Stimulated activated CD8-positive, alpha-beta memory T cell treated with anti-CD3 and anti-CD28 coated beads, Interleukin-15, amount 100 ng/mL, for 48 hours (primary cell): ENCODE results near the gene PCGF6.
"Not testable (repeated sequence)": the region's sequence is repeated elsewhere in the genome, so short reads cannot be mapped to it uniquely, and the experiment has no call there.

ENCODE experiments used
- DNase-seq, 2 donors: peaks; one replicate each; pipeline ENCODE4 v3.0.0-alpha.2; 2020; ENCODE audit warnings: low read depth in 2 of 2

Gene PCGF6, protein sequence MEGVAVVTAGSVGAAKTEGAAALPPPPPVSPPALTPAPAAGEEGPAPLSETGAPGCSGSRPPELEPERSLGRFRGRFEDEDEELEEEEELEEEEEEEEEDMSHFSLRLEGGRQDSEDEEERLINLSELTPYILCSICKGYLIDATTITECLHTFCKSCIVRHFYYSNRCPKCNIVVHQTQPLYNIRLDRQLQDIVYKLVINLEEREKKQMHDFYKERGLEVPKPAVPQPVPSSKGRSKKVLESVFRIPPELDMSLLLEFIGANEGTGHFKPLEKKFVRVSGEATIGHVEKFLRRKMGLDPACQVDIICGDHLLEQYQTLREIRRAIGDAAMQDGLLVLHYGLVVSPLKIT

DNA sequence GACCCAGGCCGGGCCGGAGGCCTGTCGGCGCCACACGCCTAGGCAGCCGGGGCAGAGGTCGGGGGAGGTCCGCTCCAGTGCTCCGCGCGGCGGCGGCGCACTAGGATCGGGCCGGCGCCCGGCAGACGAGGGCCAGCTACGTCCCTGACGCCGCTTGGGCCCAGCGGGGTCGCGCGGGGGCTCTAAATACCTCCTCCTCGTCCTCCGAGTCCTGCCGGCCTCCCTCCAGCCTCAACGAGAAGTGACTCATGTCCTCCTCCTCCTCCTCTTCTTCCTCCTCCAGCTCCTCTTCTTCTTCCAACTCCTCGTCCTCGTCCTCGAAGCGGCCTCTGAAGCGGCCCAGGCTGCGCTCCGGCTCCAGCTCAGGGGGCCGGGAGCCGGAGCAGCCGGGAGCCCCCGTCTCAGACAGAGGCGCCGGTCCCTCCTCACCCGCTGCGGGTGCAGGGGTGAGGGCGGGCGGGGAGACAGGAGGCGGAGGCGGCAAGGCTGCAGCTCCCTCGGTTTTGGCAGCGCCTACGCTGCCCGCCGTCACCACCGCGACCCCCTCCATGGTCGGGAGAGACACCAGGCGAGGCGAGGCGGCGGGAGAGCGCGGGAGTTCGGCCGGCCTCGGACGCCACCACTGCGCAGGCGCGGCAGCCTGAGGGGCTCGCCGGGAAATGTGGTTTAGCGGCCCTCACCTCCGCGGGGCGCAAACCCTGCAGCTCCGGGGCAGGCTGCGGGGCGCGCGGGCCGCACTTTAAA lies at the start of gene PCGF6:
PCGF6 (minus strand) TSS at position 624 of the 744 bp plus-strand sequence; CDS start at position 550, 74 bp downstream.
- peak; percentile 75 for DNase-seq

DNA sequence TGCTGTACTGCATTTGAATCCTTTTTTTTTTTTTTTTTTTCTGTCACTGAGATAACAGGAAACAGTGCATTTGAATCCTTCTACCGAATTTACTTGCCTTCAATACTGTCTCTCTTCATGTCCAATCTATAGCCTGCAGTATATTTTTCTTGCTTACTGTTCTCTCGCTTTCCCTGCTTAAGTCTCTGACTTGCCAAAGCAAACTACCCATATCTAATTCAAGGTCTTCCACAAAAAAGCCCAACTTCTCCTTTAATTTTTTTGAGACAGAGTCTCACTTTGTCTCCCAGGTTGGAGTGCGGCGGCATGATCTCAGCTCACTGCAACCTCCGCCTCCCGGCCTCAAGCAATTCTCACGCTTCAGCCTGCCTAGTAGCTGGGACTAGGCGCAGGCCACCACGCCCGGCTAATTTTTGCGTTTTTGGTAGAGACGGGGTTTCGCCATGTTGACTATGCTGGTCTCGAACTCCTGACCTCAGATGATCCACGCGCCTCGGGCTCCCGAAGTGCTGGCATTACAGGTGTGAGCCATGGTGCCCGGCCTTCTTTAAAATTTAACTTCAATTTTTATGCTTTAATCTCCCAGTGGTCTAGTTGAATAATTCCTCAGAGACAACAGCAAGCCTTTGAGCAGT lies 46.4 kb upstream of the PCGF6 start:
- no peak for DNase-seq

DNA sequence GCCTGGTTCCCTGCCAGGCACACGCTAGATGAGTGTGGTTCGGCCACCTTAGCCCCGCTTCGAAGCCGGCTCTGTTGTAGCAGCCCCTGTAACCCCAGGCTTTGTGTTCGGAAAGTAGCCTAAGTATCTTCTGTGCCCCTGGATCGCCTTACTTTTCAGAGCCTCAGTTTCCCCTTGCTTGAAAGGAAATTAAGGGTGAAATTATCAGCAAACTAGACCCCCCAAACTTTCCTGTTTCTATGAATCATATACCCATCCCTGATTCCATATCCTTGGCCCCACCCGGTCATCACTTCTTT lies 45.8 kb upstream of the PCGF6 start:
- DNase-seq, result no peak

DNA sequence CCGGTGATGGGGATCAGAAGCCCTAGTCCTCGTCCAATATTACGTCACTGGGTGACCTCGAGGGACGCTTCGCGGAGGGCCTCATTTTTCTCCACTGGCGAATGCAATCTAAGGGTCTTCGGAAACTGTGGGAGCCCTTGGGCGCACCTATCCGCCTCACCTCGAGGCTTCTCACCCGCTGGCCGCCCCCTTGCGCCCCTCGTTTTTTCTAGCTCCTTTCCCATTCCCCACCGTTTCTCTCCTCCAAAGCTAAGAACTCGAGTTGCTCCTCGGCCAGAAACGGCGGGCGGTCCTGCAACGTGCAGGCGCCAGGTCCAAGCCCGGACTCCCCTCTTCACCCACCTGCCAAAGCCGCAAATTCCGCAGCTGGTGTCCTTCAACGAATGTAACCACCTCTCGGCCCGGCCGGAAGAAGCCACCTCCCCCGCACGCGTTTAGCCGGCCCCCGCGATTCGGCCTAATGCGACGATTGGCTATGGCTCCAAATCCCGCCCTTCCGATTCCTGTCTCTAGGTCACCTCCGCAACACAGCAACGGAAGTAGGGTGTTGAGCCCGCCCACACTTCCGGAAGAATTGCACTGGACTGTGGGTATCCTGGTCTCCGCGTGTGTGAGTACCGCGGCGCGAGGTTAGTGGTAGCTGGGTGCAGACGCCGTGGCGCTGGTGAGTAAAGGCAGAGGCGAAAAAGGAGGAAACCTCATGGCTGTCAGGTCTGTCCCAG lies 45.3 kb upstream of the PCGF6 start, which contains the start of the genes ATP5MK and PDCD11:
ATP5MK (minus strand) TSS at position 409 of the 722 bp plus-strand sequence. CDS start 4,018 bp downstream, outside the sequence.
PDCD11 (plus strand) TSS at position 560 of the 722 bp plus-strand sequence. CDS start 1,801 bp downstream, outside the sequence.
- peak; percentile 95 to 96 for DNase-seq

DNA sequence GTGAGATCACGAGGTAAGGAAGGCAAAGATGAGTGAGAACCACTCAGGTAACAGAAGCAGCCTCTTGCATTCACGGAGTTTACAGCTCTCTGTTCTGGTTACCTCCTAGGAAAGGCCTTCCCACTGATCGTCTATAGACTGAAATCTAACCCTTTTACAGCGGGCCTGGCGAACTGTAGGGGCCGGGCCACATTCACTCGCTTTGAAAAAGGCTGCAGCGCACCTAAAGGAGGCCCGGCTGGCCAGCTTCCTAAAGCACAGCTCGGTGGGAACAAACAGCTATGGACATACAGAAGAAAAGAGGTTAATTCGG lies 44.8 kb upstream of the PCGF6 start:
- no peak for DNase-seq

DNA sequence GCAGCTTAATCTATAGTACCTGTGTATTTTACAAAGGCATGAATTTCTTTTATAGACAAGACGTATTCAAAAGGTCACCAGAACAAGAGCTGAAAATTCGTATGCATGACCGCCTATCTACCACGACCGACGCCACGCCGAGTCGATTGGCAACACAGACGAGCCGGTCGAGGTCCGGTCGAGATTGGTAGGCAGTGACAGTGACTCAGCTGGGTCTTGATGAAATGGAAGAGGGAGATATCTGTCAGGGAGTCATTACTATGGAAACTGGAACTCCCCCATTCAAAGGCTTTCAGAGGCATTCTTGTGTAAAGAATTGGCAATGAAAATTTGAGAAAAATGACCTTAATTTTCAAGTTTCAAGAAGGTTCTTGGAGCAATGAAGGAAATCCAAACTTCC lies 43.2 kb upstream of the PCGF6 start:
- DNase-seq, result no peak

DNA sequence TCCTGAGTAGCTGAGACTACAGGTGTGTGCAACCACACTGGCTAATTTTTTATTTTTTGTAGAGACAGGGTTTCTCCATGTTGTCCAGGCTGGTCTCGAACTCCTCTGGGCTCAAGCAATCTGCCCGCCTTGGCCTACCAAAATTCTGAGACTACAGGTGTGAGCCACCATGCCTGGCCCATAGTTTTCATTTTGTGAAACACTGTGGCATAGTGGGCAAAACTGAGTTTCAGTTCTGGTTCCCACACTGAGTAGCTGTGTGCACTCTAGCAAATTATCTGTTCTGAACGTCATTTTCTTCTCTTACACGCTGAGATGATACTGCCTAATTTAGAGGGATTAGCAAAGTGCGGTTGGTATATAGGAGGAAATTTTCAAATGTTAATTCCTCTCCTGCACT lies 31.8 kb upstream of the PCGF6 start:
- no peak for DNase-seq

DNA sequence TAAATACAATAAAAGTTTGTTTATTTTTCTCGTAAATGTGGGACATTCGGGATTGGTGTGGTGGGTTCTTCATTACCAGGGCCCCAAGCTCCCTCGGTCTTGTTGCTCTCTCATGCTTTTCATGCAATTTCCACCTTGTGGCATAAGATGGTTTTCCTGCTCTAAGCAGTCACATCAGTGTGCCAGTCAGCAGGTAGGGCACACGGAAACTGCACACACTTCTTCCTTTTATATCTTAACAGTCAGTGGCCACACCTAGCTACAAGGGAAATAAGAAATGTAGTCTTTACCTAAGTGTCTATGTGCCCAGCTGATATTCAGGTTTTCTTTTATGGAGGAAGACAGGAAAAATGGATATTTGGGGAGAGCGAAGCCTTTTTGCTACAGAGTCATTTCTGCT lies 23.3 kb upstream of the PCGF6 start:
- DNase-seq, result no peak

DNA sequence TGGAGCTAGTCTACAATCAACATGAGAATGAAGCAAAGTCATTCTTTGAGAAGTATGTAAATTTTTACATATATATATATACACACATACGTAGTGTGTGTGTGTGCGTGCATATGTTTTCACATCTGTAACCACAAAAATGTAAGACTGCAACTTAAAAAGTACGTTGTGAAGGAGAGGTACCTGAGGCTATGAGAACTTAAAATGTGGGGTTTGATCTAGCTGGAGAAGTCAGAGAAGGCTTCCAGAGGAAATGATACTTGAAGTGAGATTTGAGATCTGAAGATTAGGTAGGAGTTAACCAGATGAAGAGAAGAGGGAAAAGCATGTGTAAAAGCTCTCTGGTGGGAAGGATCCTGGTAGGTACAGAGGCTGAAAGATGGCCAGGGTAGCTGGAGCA lies 22.6 kb upstream of the PCGF6 start:
- DNase-seq, result no peak

DNA sequence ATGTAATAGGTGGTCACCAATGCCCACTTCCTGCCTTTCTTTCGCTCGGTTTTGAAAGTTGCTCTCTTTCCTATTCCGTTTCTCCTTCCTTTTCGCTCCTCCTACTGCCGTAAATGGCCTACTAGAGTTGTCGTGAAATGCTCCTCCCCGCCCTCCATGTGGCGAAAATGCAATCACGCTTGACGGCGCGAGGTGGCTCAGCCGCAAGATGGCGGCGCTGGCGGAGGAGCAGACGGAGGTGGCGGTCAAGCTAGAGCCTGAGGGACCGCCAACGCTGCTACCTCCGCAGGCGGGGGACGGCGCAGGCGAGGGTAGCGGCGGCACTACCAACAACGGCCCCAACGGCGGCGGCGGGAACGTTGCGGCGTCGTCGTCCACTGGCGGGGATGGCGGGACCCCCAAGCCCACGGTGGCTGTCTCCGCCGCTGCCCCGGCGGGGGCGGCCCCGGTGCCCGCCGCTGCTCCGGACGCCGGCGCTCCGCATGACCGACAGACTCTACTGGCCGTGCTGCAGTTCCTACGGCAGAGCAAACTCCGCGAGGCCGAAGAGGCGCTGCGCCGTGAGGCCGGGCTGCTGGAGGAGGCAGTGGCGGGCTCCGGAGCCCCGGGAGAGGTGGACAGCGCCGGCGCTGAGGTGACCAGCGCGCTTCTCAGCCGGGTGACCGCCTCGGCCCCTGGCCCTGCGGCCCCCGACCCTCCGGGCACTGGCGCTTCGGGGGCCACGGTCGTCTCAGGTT lies 17.0 kb upstream of the PCGF6 start, which contains the start of gene TAF5:
TAF5 (plus strand) TSS at position 195 of the 737 bp plus-strand sequence; CDS start at position 209, 14 bp downstream.
- peak; percentile 85 to 88 for DNase-seq

DNA sequence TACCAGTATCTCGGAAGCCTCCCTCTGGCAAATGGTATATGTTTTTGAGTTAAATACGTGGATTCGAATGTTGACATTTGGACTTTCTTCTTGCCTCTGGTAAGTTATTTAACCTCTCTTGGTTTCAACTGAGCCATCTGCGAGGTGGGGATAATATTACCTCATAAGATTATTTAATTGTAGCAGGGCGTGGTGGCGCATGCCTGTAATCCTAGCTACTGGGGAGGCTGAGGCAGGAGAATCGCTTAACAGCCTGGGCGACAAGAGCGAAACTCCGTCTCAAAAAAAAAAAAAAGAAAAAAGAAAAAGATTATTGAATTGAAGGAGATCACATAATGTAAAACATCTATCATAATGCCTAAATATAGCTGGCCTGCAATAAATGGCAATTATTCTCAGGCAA lies 16.4 kb upstream of the PCGF6 start:
- DNase-seq, result no peak

DNA sequence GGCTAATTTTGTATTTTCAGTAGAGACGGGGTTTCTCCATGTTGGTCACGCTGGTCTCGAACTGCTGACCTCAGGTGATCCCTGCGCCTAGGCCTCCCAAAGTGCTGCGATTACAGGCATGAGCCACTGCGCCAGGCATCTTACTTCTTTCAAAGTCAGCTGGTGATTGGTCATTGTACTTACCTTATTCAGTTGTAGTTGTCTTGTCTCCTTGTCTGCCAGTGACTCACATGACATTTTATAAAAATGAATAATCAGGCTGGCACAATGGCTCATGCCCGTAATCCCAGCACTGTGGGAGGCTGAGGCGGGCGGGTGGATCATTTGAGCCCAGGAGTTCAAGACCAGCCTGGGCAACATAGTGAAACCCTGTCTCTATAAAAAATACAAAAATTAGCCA lies 9.9 kb upstream of the PCGF6 start:
- not testable (repeated sequence) for DNase-seq

DNA sequence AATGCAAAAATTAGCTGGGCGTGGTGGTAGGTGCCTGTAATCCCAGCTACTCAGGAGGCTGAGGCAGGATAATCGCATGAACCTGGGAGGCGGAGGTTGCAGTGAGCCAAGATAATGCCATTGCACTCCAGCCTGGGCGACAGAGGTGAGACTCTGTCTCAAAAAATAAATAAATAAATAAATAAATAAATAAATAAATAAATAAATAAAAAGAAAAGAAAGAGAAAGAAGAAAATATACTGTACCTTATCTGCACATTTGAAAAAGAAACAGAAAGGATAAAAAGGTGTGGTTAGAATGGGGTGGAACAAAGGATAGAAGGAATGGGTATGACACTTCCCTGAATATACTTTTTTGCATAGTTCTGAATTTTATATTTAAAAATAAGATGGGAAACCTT lies 8.6 kb upstream of the PCGF6 start:
- DNase-seq, result not testable (repeated sequence)

DNA sequence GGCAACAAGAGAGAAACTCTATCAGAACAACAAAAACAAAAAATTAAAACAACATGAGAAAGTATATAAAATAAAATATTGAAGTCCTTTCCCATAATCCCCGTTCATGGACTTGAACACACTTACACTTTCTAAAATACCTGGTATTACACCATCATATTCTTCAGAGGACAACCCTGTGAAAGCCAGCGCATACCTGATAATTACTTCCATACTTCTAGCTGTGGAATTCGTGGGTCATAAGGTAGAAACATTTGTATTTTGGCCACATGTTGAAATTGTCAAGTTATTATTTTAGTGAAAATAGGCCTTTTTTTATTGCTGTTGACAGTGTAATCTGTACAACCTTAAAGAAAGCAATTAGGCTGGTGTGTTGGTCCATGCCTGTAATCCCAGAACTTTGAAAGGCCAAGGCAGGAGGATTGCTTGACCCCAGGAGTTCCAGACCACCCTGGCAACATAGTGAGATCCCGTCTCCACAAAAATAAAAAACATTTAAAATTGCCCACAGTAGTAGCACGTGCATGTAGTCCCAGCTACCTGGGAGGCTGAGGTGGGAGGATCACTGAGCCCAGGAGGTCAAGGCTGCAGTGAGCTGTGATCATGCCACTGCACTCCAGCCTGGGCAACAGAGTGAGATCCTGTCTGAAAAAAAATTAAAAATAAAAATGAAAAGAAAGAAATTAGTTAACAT lies 5.1 kb upstream of the PCGF6 start:
- DNase-seq, result no peak

DNA sequence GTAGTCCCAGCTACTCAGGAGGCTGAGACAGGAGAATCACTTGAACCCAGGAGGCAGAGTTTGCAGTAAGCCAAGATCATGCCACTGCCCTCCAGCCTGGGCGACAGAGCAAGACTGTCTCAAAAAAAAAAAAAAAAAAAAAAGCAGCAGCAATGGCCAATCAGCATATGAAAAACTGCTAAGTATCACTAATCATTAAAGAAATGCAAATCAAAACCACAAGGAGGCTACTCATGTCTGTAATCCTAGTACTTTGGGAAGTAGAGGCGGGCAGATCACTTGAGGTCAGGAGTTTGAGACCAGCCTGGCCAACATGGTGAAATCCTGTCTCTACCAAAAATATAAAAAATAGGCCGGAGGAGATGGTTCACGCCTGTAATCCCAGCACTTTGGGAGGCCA lies 3.6 kb upstream of the PCGF6 start:
- not testable (repeated sequence) for DNase-seq

DNA sequence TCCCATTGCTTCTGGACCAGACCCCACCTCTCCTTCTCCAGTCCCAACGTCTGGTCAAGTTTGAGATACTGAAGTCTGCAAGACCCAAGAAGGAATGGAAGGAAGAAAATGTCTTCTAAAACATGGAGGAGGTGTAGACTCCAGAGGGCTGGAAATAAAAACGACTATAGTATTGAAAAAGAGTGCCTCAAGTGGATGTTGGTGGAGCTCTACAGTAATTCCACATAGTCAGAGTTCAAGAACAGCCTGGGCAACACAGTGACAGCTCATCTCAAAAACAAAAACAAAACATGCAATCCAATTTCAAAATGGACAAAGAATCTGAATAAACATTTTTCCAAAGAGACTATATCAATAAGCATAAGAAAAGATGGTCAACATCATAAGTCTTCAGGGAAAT lies 2.3 kb upstream of the PCGF6 start:
- DNase-seq, result no peak

DNA sequence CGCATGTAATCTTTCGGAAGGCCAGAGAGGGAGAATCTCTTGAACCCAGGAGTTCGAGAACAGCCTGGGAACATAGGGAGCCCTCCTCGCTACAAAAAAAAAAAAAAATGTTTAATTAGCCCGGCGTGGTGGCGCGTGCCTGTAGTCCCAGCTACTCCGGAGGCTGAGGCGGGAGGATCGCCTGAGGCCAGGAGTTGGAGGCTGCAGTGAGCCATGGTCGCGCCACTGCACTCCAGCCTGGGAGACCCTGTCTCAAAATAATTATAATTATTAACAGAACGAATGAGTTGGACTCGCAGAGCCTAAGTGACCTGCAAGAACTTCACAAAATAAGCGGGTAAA lies 794 bp downstream of the PCGF6 start:
- no peak for DNase-seq

DNA sequence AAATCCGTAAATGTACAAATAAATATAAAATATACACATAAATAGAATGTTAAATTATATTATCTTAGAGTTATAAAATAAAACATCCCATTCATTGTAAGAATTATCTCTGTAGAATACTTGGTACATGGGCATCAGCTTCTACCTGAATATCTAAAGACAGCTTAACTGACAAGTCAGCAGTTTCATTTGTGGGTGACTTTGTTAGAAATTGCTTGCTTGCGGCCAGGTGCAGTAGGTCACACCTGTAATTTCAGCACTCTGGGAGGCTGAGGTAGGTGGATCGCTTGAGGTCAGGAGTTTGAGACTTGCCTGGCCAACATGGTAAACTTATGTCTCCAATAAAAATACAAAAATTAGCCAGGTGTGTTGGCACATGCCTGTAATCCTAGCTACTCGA lies 14.6 kb downstream of the PCGF6 start:
- no peak for DNase-seq

DNA sequence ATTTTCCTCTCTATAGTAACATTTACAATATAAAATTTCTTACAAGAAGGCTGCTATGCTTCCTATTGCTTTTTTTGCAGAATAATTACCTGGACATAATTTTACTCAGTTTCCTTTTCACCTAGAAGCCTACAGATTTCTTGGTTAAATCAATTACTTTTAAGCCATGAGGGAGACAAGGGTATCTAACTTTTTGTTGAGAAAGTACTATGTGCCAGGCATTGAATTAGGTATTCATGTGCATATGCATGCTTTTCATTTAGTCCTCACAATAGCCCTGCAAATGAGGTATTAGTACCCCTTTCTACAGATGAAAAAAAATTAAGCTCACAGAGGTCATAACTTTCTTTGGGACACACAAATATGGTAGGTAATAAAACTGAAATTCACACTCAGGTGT lies 16.4 kb downstream of the PCGF6 start:
- no peak for DNase-seq

DNA sequence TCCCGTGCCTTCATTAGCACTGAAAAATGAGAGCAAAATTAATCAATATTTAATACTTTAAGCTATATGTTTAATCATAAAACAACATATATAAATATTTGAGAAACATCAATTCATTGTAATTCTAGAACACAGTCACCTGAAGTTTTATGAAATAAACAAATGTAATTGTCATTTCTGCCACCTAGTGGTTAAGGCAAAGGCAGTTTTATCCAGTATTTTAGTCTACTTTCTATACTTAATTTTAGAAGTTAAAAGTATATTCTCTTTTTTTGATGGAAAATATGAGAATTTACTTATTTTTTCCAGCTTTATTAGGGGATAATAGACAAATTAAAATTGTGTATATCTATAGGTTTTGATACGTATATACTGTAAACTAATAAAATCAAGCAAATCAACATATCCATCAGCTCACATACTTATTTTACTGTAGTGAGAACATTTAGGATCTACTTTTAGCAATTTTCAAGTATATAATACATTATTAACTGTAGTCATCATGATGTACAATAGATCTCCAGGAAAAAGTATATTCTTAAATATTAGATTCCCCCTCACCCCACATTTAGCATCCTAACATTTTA lies 16.9 kb downstream of the PCGF6 start:
- no peak for DNase-seq

DNA sequence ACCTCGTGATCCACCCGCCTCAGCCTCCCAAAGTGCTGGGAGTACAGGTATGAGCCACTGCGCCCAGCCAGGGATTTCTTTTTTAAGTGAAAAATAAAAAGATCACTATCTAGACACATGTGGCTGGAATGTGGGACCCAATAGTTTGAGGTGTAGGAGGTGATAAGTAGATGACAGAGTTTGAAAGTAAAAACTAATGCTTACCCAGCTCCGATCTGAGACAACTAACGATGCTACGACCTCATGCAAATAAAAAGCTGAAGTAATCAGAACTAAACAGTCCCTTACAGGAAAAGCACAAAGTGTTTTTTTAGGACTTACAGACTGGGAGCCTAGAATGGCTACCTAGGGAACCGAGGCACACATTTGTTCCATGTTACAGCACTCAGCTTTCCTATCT lies 23.0 kb downstream of the PCGF6 start:
- no peak for DNase-seq
